BLaER1 (cell line): ENCODE measurements around the gene TMEM18.

ENCODE experiments used
- H3K27ac ChIP-seq: shearing (Covaris generic); formaldehyde crosslinking; 2 replicates; pipeline ENCODE4 v1.8.1; 2022
- H3K27me3 ChIP-seq: shearing (Covaris generic); formaldehyde crosslinking; 2 replicates; pipeline ENCODE4 v1.8.1; 2022
- H3K36me3 ChIP-seq: shearing (Covaris generic); formaldehyde crosslinking; 2 replicates; pipeline ENCODE4 v1.8.1; 2022
- H3K4me1 ChIP-seq: shearing (Covaris generic); formaldehyde crosslinking; 2 replicates; pipeline ENCODE4 v1.8.1; 2022
- H3K4me2 ChIP-seq: shearing (Covaris generic); formaldehyde crosslinking; 2 replicates; pipeline ENCODE4 v1.8.1; 2022
- H3K4me3 ChIP-seq: shearing (Covaris generic); formaldehyde crosslinking; 2 replicates; pipeline ENCODE4 v1.8.1; 2022
- H3K9ac ChIP-seq: shearing (Covaris generic); formaldehyde crosslinking; 2 replicates; pipeline ENCODE4 v1.8.1; 2022
- H3K9me3 ChIP-seq: shearing (Covaris generic); formaldehyde crosslinking; 2 replicates; pipeline ENCODE4 v1.8.1; 2022
- H4K20me1 ChIP-seq: shearing (Covaris generic); formaldehyde crosslinking; 2 replicates; pipeline ENCODE4 v1.8.1; 2022
- Cebpa-rat ChIP-seq: shearing (Covaris generic); IDR thresholded peaks from 2 replicates; pipeline ENCODE4 v1.8.1; 2022

Gene TMEM18

GRCh38 chr2:632471-632870 lies 44.7 kb downstream of the TMEM18 start:
- Histone ChIP-seq H3K9ac (no peak overlapping the region), H3K9me3 (no peaks in the 10 kb centered on the region), H3K36me3 (no peaks in the 10 kb centered on the region), H3K4me1 (peaks cover 42% of the 10 kb centered on the region), H3K27ac (no peak overlapping the region), H4K20me1 (no peaks in the 10 kb centered on the region), H3K27me3 (no peaks in the 10 kb centered on the region), H3K4me3 (no peak overlapping the region), H3K4me2 (no peak overlapping the region)
- no peak for TF ChIP-seq Cebpa-rat

DNA sequence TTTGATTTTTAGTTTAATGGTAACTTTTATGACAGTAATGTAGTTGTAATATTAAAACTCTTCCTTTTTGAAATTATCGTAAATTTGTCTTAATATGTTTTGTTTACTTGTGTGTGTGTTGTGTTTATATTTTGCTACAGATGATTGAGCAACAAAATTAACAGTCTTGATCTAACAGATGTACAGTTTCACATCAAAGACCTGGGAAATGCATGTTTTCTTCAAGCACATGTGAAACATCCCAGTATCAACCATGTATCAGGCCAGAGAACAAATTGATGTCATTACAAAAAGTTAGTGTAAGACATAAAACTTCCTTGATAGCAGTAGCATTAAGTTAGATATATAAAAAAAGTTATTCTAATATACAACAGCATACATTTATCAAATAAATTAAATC lies 45.5 kb downstream of the TMEM18 start:
- TF ChIP-seq Cebpa-rat, result no peak

DNA sequence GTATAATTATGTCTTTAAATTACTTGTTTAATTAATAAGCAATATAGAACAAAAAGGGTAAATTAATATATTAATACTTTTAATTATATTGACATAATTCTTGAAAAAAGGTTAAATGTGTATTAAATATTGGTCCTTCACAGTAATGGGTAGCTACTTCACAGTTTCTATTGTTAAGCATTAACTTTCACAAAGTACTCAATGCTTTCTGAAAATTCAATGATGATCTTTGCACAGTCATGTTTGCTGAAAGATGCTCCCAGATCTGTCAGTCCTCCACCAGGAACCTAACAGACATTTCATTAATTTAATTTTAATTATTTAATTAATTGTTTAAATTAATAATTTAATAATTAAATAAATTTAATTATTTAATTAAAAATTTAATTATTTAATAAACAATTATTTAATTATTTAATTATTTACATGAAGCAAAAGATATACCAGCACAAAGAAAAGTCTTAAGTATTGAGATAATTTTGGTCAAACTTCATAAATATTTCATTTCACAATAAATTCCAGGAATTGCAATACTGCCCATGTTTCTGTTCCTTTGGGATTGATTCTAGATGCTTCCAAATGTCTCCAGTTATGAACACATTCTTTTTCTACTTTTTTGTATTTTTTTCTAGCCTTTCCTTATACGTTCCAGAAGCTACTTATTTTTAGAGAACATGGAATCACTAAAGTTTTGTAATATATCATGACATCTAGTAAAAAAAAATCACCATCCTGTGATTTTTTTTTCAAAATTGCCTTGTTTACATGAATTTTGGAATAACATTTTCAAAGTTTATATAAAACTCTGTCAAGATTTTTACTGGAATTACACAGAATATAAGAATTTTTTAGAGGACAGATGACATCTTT lies 46.5 kb downstream of the TMEM18 start:
- Histone ChIP-seq H3K4me1 (peaks cover 25% of the 10 kb centered on the region), H3K27me3 (no peaks in the 10 kb centered on the region), H4K20me1 (no peaks in the 10 kb centered on the region), H3K27ac (no peak overlapping the region), H3K4me3 (no peak overlapping the region), H3K36me3 (no peaks in the 10 kb centered on the region), H3K4me2 (no peak overlapping the region), H3K9me3 (no peaks in the 10 kb centered on the region), H3K9ac (no peak overlapping the region)
- TF ChIP-seq Cebpa-rat, result no peak

More for the DNA sequence above, 45.5 kb downstream of the TMEM18 start:
- Histone ChIP-seq H3K36me3 (no peaks in the 10 kb centered on the region), H3K4me1 (peaks cover 35% of the 10 kb centered on the region), H3K4me3 (no peak overlapping the region), H3K9ac (no peak overlapping the region), H3K9me3 (no peaks in the 10 kb centered on the region), H3K27me3 (no peaks in the 10 kb centered on the region), H3K27ac (no peak overlapping the region), H3K4me2 (no peak overlapping the region), H4K20me1 (no peaks in the 10 kb centered on the region)

DNA sequence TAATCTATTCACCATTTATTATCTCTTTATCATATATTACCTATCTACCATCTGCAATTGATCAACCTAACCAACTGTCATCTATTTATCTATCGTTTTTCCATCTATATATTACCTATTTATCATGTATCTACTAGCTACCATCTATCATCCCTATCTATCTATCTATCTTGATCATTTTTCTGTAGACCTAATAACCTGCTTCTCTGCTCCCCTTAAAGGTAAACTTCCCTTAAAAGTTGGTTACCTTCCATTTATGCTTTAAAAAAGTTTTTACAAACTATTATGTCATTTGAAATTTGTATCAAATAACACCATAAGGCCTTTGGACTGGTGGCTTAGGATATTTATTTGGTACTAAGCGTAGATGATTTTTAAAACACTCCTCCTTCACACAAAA lies 47.2 kb downstream of the TMEM18 start:
- H3K4me3 ChIP-seq, result no peak overlapping the region
- no peak overlapping the region for H3K9ac ChIP-seq
- H3K4me1 ChIP-seq, result peaks cover 17% of the 10 kb centered on the region
- H3K27ac ChIP-seq, result no peak overlapping the region
- TF ChIP-seq Cebpa-rat, result no peak
- no peaks in the 10 kb centered on the region for H3K36me3 ChIP-seq
- H4K20me1 ChIP-seq, result no peaks in the 10 kb centered on the region
- H3K27me3 ChIP-seq, result no peaks in the 10 kb centered on the region
- no peaks in the 10 kb centered on the region for H3K9me3 ChIP-seq
- no peak overlapping the region for H3K4me2 ChIP-seq

DNA sequence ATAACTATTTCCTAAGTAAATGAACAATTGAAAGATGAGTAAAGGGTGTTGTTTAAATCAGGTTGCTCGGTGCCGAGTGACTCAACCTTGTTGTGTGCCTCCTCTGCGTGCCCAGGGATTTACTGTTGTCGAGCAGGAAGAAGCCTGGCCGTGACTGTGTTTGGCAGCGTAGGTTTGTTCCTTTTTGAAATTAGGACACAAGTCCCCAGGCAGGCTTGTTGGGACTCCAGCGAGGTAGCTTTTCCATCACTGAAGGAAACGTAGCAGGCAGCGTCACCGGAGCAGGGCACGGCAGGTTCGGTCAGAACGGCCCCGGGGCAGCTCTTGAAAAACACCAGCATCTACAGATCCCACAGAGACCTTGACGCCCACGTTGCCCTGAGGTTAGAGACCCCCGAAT lies 48.6 kb downstream of the TMEM18 start:
- no peaks in the 10 kb centered on the region for H4K20me1 ChIP-seq
- H3K9me3 ChIP-seq, result no peaks in the 10 kb centered on the region
- no peaks in the 10 kb centered on the region for H3K27me3 ChIP-seq
- no peak for TF ChIP-seq Cebpa-rat
- H3K9ac ChIP-seq, result no peak overlapping the region
- no peak overlapping the region for H3K4me2 ChIP-seq
- H3K27ac ChIP-seq, result no peak overlapping the region
- H3K4me1 ChIP-seq, result peaks cover 4% of the 10 kb centered on the region
- no peaks in the 10 kb centered on the region for H3K36me3 ChIP-seq
- H3K4me3 ChIP-seq, result no peak overlapping the region

DNA sequence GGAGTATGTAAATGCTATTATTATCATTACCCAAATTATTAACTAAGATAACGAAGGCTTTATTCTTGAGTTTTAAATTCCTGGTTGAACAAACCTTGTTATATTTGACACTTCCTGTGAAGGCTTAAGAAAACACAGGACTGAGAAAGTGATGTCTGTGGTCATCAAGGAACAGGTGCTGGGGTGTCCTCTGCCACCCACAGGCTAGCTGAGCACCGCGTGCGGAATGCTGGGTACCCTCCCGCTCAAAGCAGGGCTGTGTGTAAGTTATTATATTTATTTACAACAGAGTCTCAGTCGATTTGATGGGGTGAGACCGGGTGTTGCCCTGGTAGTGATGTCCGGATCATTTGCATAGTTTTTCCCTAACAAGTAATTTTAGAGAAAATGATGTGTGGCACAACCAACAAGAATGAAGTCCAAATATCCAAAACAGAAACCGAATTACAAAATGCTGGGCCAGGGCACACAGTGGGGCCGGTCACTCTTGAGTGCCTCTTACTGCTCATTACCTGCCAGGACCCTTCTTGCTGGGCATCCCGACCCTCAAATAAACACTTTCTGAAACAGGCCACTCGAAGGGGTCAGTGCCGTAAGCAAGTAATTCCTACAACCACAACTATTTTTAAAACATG lies 49.2 kb downstream of the TMEM18 start:
- no peak for TF ChIP-seq Cebpa-rat
- no peak overlapping the region for H3K9ac ChIP-seq
- no peaks in the 10 kb centered on the region for H3K4me1 ChIP-seq
- no peak overlapping the region for H3K4me3 ChIP-seq
- H3K9me3 ChIP-seq, result no peaks in the 10 kb centered on the region
- no peak overlapping the region for H3K27ac ChIP-seq
- no peak overlapping the region for H3K4me2 ChIP-seq
- H3K36me3 ChIP-seq, result no peaks in the 10 kb centered on the region
- no peaks in the 10 kb centered on the region for H4K20me1 ChIP-seq
- H3K27me3 ChIP-seq, result no peaks in the 10 kb centered on the region

DNA sequence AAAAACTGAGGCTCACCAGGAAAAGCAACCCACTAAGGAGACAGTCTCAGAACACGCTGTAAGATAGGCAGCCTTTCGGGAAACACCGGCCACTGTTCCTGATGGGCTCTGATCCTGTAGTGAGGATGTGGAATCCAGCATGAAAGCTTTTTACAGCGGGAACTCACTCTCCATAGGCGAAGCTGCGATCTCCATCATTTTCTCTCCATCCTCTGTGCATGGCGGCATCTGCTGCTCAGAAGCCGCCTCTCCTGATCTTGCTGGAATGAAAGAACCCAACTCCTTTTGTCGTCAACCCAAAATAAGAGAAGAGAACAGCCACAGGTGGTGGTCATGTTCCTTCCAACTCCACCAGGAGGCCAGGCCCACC lies 49.9 kb downstream of the TMEM18 start:
- H3K4me2 ChIP-seq, result no peak overlapping the region
- H3K9ac ChIP-seq, result no peak overlapping the region
- no peaks in the 10 kb centered on the region for H3K36me3 ChIP-seq
- H3K9me3 ChIP-seq, result no peaks in the 10 kb centered on the region
- H3K4me3 ChIP-seq, result no peak overlapping the region
- TF ChIP-seq Cebpa-rat, result no peak
- no peak overlapping the region for H3K27ac ChIP-seq
- H3K4me1 ChIP-seq, result no peaks in the 10 kb centered on the region
- no peaks in the 10 kb centered on the region for H3K27me3 ChIP-seq
- no peaks in the 10 kb centered on the region for H4K20me1 ChIP-seq

DNA sequence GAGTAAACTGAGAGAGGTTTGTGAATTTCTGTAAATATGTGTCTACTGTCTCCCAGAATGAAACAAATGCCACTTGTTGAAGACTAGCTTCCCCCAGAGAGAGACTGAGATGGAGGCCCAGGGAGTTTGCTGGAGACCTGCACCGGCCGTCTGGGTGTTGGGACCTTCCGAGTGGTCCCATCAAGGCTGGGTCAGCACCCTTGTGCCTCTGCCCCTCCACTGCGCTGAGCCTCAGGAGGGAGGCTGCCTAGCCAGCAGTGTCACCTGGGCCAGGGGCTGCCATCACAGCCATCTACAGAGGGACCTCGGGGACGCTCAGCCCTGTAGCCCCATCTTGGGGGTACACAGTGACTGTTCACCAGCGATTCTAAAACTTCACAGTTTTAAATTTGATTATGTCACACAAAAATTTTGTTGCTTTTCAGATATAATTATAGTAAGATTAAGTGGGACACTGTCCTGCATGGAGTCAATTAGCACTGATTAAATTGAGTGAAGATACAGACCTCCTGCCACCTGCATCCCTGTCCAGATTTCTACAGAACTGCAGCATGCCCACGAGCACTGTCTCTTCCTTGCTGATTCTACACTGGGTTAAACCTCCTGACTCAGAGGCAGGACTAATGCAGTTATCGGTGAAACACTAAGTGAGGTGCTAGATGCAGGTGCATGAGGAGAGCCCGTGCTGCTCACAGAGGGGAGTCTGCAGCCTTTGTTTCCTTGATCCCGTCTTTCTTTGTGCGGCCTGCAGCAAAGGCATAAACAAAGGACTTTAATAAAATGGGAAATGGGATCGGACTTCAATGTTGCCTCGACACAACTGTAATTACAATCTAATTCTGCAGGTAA lies 50.5 kb downstream of the TMEM18 start:
- no peaks in the 10 kb centered on the region for H3K36me3 ChIP-seq
- no peak overlapping the region for H3K4me3 ChIP-seq
- no peaks in the 10 kb centered on the region for H3K9me3 ChIP-seq
- H4K20me1 ChIP-seq, result no peaks in the 10 kb centered on the region
- no peak for TF ChIP-seq Cebpa-rat
- H3K4me2 ChIP-seq, result no peak overlapping the region
- H3K27me3 ChIP-seq, result no peaks in the 10 kb centered on the region
- no peak overlapping the region for H3K9ac ChIP-seq
- no peaks in the 10 kb centered on the region for H3K4me1 ChIP-seq
- no peak overlapping the region for H3K27ac ChIP-seq

- Histone ChIP-seq H3K4me3 (no peak overlapping the region), H3K9ac (no peak overlapping the region)
These were observed 51.5 kb downstream of the TMEM18 start for GRCh38 chr2:625415-626333.

More at GRCh38 chr2:625415-626333, 51.5 kb downstream of the TMEM18 start:
- Histone ChIP-seq H3K27me3 (no peaks in the 10 kb centered on the region), H3K4me1 (no peaks in the 10 kb centered on the region), H3K36me3 (no peaks in the 10 kb centered on the region), H4K20me1 (no peaks in the 10 kb centered on the region), H3K9me3 (peaks cover 8% of the 10 kb centered on the region; the same call in 1 of the 2 replicates), H3K4me2 (no peak overlapping the region), H3K27ac (no peak overlapping the region)
- no peak for TF ChIP-seq Cebpa-rat
